A549 (cell line): ENCODE measurements around the gene RAB37. TPM values are rescaled to one million over a fixed set of nuclear protein-coding genes. Genes with fewer than 3 reads are reported as not detected.

Experiments
- ATAC-seq, 2 experiments: fragments of 200-7000 bp in 1 of 2; fragments of >200 bp in 1 of 2; cut with Nextera tagmentation in 1 of 2; cut with Tn5 transposase in 1 of 2; 3 replicates each; pipeline versions ENCODE4 v1.8.0 to v1.9.1; 2018 to 2020; ENCODE audit warnings: mild to moderate bottlenecking in 1 of 2, moderate library complexity in 1 of 2
- CTCF ChIA-PET: fragments of 300-600 bp; sonication (Branson Sonifier 250); formaldehyde crosslinking; extraction: SDS; loops from one replicate; lab custom pipeline; 2021; ENCODE audit warnings: antibody characterized with exemption, inconsistent platforms; lab: Yijun Ruan, JAX
- POLR2A ChIA-PET: fragments of 350-600 bp; formaldehyde crosslinking; extraction: SDS; loops from one replicate; lab custom pipeline; 2021; ENCODE audit warnings: antibody characterized with exemption, inconsistent platforms; lab: Yijun Ruan, JAX
- DNase-seq, 2 experiments: peaks; one replicate each; pipeline versions ENCODE4 v3.0.0 to v3.0.0-alpha.2; 2011 to 2016; ENCODE audit warnings: low read depth in 1 of 2, low spot score in 1 of 2
- FAIRE-seq: peaks from 2 replicates; lab custom pipeline; 2011; peaks lifted over from hg19 to GRCh38; lab: Jason Lieb, UNC
- H3K27ac ChIP-seq, 2 experiments: fragments of >200 bp; sonication (Bioruptor Twin); formaldehyde crosslinking; 3 replicates each; pipeline ENCODE4 v1.5.1; 2016 to 2017
- H3K4me1 ChIP-seq: fragments of >200 bp; sonication (Bioruptor Twin); formaldehyde crosslinking; 3 replicates; pipeline ENCODE4 v1.6.1; 2016
- H3K4me2 ChIP-seq: fragments of >200 bp; sonication (Bioruptor Twin); formaldehyde crosslinking; 3 replicates; pipeline ENCODE4 v1.6.1; 2016
- H3K4me3 ChIP-seq: fragments of >200 bp; sonication (Bioruptor Twin); formaldehyde crosslinking; 3 replicates; pipeline ENCODE4 v1.5.1; 2016
- H3K9me3 ChIP-seq: fragments of >200 bp; sonication (Bioruptor Twin); formaldehyde crosslinking; 3 replicates; pipeline ENCODE4 v1.6.1; 2016
- ATOH8 ChIP-seq: fragments of 250-450 bp; sonication (Bioruptor Pico); IDR thresholded peaks from 2 replicates; pipeline ENCODE4 v1.5.0; 2020; ENCODE audit warnings: low read depth, mild to moderate bottlenecking, moderate library complexity
- BHLHE40 ChIP-seq: IDR thresholded peaks from 2 replicates; pipeline ENCODE4 v1.6.1; 2012; ENCODE audit warnings: low read depth, low read length, inconsistent platforms
- CHD2 ChIP-seq: fragments of 150-350 bp; IDR thresholded peaks from 2 replicates; pipeline ENCODE4 v1.6.1; 2014; ENCODE audit warnings: low read length; ENCODE audit not compliant: partially characterized antibody
- CTCF ChIP-seq: fragments of >200 bp; sonication (Bioruptor Twin); formaldehyde crosslinking; IDR thresholded peaks from 3 replicates; pipeline ENCODE4 v1.5.1; 2016
- ELK1 ChIP-seq: fragments of 150-350 bp; IDR thresholded peaks from 2 replicates; pipeline ENCODE4 v1.6.1; 2014; ENCODE audit warnings: low read depth, mild to moderate bottlenecking, low read length
- EP300 ChIP-seq, 2 experiments: fragments of >200 bp; sonication (Bioruptor Twin); formaldehyde crosslinking; IDR thresholded peaks; 2 replicates in 1 of 2; 3 replicates in 1 of 2; pipeline ENCODE4 v1.6.1; 2016 to 2017
- FOSB ChIP-seq: fragments of 250-450 bp; sonication (Bioruptor Pico); IDR thresholded peaks from 2 replicates; pipeline ENCODE4 v1.5.0; 2020; ENCODE audit warnings: mild to moderate bottlenecking, moderate library complexity
- FOSL2 ChIP-seq, 2 experiments: fragments of 450-650 bp in 1 of 2; fragments of >200 bp in 1 of 2; sonication (Bioruptor Twin) in 1 of 2; formaldehyde crosslinking; IDR thresholded peaks; 2 replicates each; pipeline versions ENCODE4 v1.5.0 to v1.6.1; 2016 to 2020; ENCODE audit warnings: mild to moderate bottlenecking in 1 of 2, moderate library complexity in 1 of 2
- GATA3 ChIP-seq: IDR thresholded peaks from 2 replicates; pipeline ENCODE4 v1.6.1; 2012; ENCODE audit warnings: borderline replicate concordance
- HOXA7 ChIP-seq: fragments of 250-450 bp; sonication (Bioruptor Pico); IDR thresholded peaks from 2 replicates; pipeline ENCODE4 v1.5.0; 2020; ENCODE audit warnings: mild to moderate bottlenecking, moderate library complexity
- HOXB13 ChIP-seq: fragments of 250-450 bp; sonication (Bioruptor Pico); IDR thresholded peaks from 2 replicates; pipeline ENCODE4 v1.5.0; 2020; ENCODE audit warnings: low read depth, mild to moderate bottlenecking, moderate library complexity
- MAFK ChIP-seq: fragments of 450-650 bp; IDR thresholded peaks from 2 replicates; pipeline ENCODE4 v1.6.1; 2014; ENCODE audit not compliant: partially characterized antibody
- MYC ChIP-seq: IDR thresholded peaks from 2 replicates; pipeline ENCODE4 v1.6.1; 2012; ENCODE audit warnings: mild to moderate bottlenecking, inconsistent platforms, low read length, improper control_type of control experiment, borderline replicate concordance
- NFE2L2 ChIP-seq: fragments of 150-350 bp; conservative IDR thresholded peaks from 2 replicates; pipeline ENCODE4 v1.6.1; 2014; ENCODE audit warnings: low read length
- PBX3 ChIP-seq: IDR thresholded peaks from 2 replicates; pipeline ENCODE4 v1.6.1; 2012
- POLR2A ChIP-seq: IDR thresholded peaks from 2 replicates; pipeline ENCODE4 v1.6.1; 2012; ENCODE audit warnings: mild to moderate bottlenecking, low read length
- RAD21 ChIP-seq, 2 experiments: fragments of >200 bp in 1 of 2; sonication (Bioruptor Twin) in 1 of 2; formaldehyde crosslinking in 1 of 2; IDR thresholded peaks in 1 of 2; conservative IDR thresholded peaks in 1 of 2; 2 replicates in 1 of 2; 3 replicates in 1 of 2; pipeline ENCODE4 v1.6.1; 2012 to 2018; ENCODE audit warnings: inconsistent platforms in 1 of 2
- RCOR1 ChIP-seq: fragments of 150-350 bp; IDR thresholded peaks from 2 replicates; pipeline ENCODE4 v1.6.1; 2014; ENCODE audit warnings: antibody characterized with exemption, low read length, low read depth
- SMC3 ChIP-seq: fragments of >200 bp; sonication (Bioruptor Twin); formaldehyde crosslinking; IDR thresholded peaks from 3 replicates; pipeline ENCODE4 v1.6.1; 2018; ENCODE audit warnings: inconsistent platforms
- USF2 ChIP-seq: fragments of 450-650 bp; IDR thresholded peaks from 2 replicates; pipeline ENCODE4 v1.6.1; 2014; ENCODE audit warnings: antibody characterized with exemption
- ZC3H11A ChIP-seq: fragments of 450-650 bp; IDR thresholded peaks from 2 replicates; pipeline ENCODE4 v1.6.1; 2014; ENCODE audit warnings: antibody characterized with exemption, mild to moderate bottlenecking
- WGBS: methylation state at CpG from one replicate; pipeline ENCODE4 v1.1.6; 2017; ENCODE audit errors: missing lambda C conversion rate; 5-methylcytosine and 5-hydroxymethylcytosine counted together
- polyA plus RNA-seq, 4 experiments: library from polyadenylated mRNA; depleted of rRNA in 3 of 4; stranded (reverse); fragments of >200 nt; fragmentation: RNase III in 1 of 4; extraction: RNeasy Plus Mini Kit Qiagen cat#74134 plus additional on column Dnase treatment in 1 of 4; gene quantifications; 2 replicates in 3 of 4; 3 replicates in 1 of 4; pipeline ENCODE4 v1.2.3, GENCODE V29; 2011 to 2017

Gene RAB37
- polyA plus RNA-seq, 2 of the 4 experiments (the other 2 are of a cell fraction): 2.4 to 15.8 TPM

- no peak for TF ChIP-seq PBX3
- no peak for TF ChIP-seq USF2
- no peak for TF ChIP-seq FOSL2 (IDR thresholded peaks at IDR 0.05)
- TF ChIP-seq FOSL2 (CRISPR knock-in tag; IDR thresholded peaks at IDR 0.05): no peak
Observed at GRCh38 chr17:74743755-74744154, 6.7 kb downstream of the RAB37 start (continued).

GRCh38 chr17:74744349-74744713, 7.3 kb downstream of the RAB37 start:
- ChIA-PET CTCF (interaction anchor here (0.5 to 21.5 kb wide), 22 partner anchors 8 to 570 kb away, joined by 3 to 705 read pairs (median 6); partner anchors contain the start of genes NAT9 and RAB37), POLR2A (interaction anchor here (1.0 kb wide), 1 partner anchor 8 kb away, joined by 3 read pairs; no protein-coding TSS in a partner anchor)
- ATAC-seq (no peak), DNase-seq (no peak), FAIRE-seq (no peak)
- Histone ChIP-seq H3K9me3 (no peaks in the 10 kb centered on the region), H3K4me1 (peaks cover 13% of the 10 kb centered on the region), H3K27ac (no peak overlapping the region), H3K4me3 (no peak overlapping the region), H3K4me2 (no peak overlapping the region)
- WGBS: 50% methylated on average over 2 of the region's 2 CpGs
- no peak for TF ChIP-seq GATA3

- POLR2A ChIA-PET: interaction anchor here (0.5 to 1.1 kb wide), 4 partner anchors 9 to 1110 kb away, joined by 3 read pairs; partner anchors contain the start of genes NAT9 and WBP2
- TF ChIP-seq HOXA7 (no peak), ELK1 (no peak), CHD2 (peak; percentile 27), RCOR1 (no peak), ZC3H11A (no peak), CTCF (peak; percentile 99), USF2 (no peak), ATOH8 (CRISPR knock-in tag) (no peak), MYC (0 out of 2 replicates have a peak, but pooled peaks have one; percentile 45), MAFK (no peak), EP300 (IDR thresholded peaks at IDR 0.05) (0 out of 5 replicates have a peak, but pooled peaks of 1 of the 2 experiments have one; percentile 2), FOSL2 (IDR thresholded peaks at IDR 0.05) (no peak), FOSL2 (CRISPR knock-in tag; IDR thresholded peaks at IDR 0.05) (no peak), BHLHE40 (0 out of 2 replicates have a peak, but pooled peaks have one; percentile 18), POLR2A (no peak), PBX3 (no peak), FOSB (no peak), HOXB13 (CRISPR knock-in tag) (no peak), RAD21 (conservative IDR thresholded peaks at IDR 0.05 in 1 of 2, IDR thresholded peaks at IDR 0.05 in 1 of 2) (peak; percentile 97 to 98), NFE2L2 (0 out of 2 replicates have a peak, but pooled peaks have one; percentile 2), SMC3 (peak; percentile 96)
- TF ChIP-seq, all 56 proteins: peak for 8
- H3K4me2 ChIP-seq: peak overlapping the region; percentile 33; the same call in 1 of the 3 replicates
- CTCF ChIA-PET: interaction anchor here (0.5 to 21.5 kb wide), 43 partner anchors 8 to 1997 kb away, joined by 3 to 705 read pairs (median 4); partner anchors contain the start of genes CD300LF, NAT9 and RAB37
- peaks cover 18% of the 10 kb centered on the region for H3K4me1 ChIP-seq
- FAIRE-seq (no peak), ATAC-seq (peak; percentile 2 to 41; a peak in 3 of 6 replicates), DNase-seq (peak; percentile 70 to 91)
- no peak overlapping the region for H3K27ac ChIP-seq
- WGBS: 54% methylated on average over 24 of the region's 24 CpGs
- no peak overlapping the region for H3K4me3 ChIP-seq
- H3K9me3 ChIP-seq: no peaks in the 10 kb centered on the region
Observed at GRCh38 chr17:74744714-74745547, 7.9 kb downstream of the RAB37 start.
